Measurements from ENCODE around the gene ST6GALNAC3. TPM values are rescaled to one million over a fixed set of nuclear protein-coding genes. Genes with fewer than 3 reads are reported as not detected.
A peak's percentile ranks its signal among the peaks of the same experiment; 100 is the strongest.

Gene ST6GALNAC3
- total RNA-seq, 1 experiment from 2014 or later: 0.03 TPM

DNA sequence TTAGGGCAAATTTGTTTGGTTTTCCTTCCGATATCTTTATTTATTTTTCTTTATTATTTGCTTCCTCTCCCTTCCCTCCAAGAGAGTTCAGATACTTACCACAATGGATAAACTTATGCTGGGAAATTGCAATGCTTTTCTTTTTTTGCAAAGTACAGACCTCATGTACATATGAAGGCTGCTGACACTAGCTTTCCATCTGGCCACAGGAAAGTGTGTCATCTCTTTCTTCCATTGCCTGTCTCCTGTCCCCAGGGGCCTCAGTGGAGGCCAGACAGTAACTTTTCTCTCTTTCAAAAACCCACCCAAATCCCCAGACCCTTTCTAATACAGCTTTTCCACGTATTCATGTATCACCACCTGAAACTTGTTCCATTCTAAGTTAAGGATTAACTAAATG, 73.9 kb downstream of the ST6GALNAC3 start:
- intact Hi-C loops (cut with micrococcal nuclease; ENCODE audit: unreplicated experiment) (loop anchor here (10.0 kb wide), 1 partner anchor 154 kb away; no protein-coding TSS in a partner anchor), in situ Hi-C loops (cut with HindIII; ENCODE audit: low pct_unique_long_range_greater_than_20kb, low sequenced_read_pairs) (no loop called here)
- no peaks in the 10 kb centered on the region for H3K9me3 ChIP-seq (ENCODE audit: control insufficient read depth, insufficient read depth, low read depth, low read length)
- ChIA-PET POLR2A (no interaction called here), CTCF (no interaction called here)
- no peak for DNase-seq (ENCODE audit: low read depth, low spot score)
- no peak overlapping the region for H3K4me3 ChIP-seq (ENCODE audit: low read depth in 2 of 2, low read length in 2 of 2)
- no peaks in the 10 kb centered on the region for H3K4me1 ChIP-seq (ENCODE audit: control insufficient read depth, insufficient read depth, low read length)
- BruUV-seq (replicated peaks): no TSS peak
- peaks cover 11% of the 10 kb centered on the region for H3K27me3 ChIP-seq (ENCODE audit: control insufficient read depth, insufficient read depth, low read length)
- H3K36me3 ChIP-seq (ENCODE audit: control insufficient read depth, insufficient read depth, low read length): no peaks in the 10 kb centered on the region
- no peak for ATAC-seq
- TF ChIP-seq, protein P1, sequence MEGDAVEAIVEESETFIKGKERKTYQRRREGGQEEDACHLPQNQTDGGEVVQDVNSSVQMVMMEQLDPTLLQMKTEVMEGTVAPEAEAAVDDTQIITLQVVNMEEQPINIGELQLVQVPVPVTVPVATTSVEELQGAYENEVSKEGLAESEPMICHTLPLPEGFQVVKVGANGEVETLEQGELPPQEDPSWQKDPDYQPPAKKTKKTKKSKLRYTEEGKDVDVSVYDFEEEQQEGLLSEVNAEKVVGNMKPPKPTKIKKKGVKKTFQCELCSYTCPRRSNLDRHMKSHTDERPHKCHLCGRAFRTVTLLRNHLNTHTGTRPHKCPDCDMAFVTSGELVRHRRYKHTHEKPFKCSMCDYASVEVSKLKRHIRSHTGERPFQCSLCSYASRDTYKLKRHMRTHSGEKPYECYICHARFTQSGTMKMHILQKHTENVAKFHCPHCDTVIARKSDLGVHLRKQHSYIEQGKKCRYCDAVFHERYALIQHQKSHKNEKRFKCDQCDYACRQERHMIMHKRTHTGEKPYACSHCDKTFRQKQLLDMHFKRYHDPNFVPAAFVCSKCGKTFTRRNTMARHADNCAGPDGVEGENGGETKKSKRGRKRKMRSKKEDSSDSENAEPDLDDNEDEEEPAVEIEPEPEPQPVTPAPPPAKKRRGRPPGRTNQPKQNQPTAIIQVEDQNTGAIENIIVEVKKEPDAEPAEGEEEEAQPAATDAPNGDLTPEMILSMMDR (IDR thresholded peaks at IDR 0.05): no peak
- TF ChIP-seq POLR2AphosphoS5 (IDR thresholded peaks at IDR 0.05; ENCODE audit: low read depth, low read length) (no peak), TCF7L2 (IDR thresholded peaks at IDR 0.05; ENCODE audit: low read depth, low read length) (no peak), SIN3A (IDR thresholded peaks at IDR 0.05; ENCODE audit: borderline replicate concordance, insufficient read depth, low read depth, low read length) (no peak)
- TF ChIP-seq, protein P2, sequence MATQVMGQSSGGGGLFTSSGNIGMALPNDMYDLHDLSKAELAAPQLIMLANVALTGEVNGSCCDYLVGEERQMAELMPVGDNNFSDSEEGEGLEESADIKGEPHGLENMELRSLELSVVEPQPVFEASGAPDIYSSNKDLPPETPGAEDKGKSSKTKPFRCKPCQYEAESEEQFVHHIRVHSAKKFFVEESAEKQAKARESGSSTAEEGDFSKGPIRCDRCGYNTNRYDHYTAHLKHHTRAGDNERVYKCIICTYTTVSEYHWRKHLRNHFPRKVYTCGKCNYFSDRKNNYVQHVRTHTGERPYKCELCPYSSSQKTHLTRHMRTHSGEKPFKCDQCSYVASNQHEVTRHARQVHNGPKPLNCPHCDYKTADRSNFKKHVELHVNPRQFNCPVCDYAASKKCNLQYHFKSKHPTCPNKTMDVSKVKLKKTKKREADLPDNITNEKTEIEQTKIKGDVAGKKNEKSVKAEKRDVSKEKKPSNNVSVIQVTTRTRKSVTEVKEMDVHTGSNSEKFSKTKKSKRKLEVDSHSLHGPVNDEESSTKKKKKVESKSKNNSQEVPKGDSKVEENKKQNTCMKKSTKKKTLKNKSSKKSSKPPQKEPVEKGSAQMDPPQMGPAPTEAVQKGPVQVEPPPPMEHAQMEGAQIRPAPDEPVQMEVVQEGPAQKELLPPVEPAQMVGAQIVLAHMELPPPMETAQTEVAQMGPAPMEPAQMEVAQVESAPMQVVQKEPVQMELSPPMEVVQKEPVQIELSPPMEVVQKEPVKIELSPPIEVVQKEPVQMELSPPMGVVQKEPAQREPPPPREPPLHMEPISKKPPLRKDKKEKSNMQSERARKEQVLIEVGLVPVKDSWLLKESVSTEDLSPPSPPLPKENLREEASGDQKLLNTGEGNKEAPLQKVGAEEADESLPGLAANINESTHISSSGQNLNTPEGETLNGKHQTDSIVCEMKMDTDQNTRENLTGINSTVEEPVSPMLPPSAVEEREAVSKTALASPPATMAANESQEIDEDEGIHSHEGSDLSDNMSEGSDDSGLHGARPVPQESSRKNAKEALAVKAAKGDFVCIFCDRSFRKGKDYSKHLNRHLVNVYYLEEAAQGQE (IDR thresholded peaks at IDR 0.05; ENCODE audit: insufficient read depth in 1 of 2, low read depth in 2 of 2, low read length in 1 of 2): no peak
- H3K27ac ChIP-seq (ENCODE audit: low read length): no peak overlapping the region

DNA sequence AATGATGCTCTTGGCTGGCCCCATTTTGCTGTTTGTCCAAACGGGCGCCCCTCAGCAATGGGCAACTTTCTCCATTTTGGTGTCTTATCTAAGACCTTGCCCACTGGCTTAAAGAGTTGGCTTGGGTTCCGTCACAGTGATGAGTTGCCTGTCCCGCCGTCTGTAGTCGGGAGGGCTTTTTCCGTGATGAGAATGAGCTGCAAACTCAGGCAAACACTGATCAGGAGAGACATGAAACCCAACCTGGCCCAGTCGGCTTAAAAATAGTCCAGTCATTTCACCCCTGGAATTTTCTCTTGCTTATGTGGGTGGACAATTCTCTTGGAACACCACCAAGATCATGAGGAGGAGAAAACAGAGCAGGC, 79.3 kb downstream of the ST6GALNAC3 start:
- in situ Hi-C loops (cut with HindIII; ENCODE audit: low pct_unique_long_range_greater_than_20kb, low sequenced_read_pairs): no loop called here
- BruUV-seq (replicated peaks): no TSS peak

More for the DNA sequence above, 79.3 kb downstream of the ST6GALNAC3 start:
- peaks cover 6% of the 10 kb centered on the region; the same call in 1 of the 2 replicates for H3K27me3 ChIP-seq (ENCODE audit: control insufficient read depth, insufficient read depth, low read length)
- no peaks in the 10 kb centered on the region for H3K9me3 ChIP-seq (ENCODE audit: control insufficient read depth, insufficient read depth, low read depth, low read length)
- ChIA-PET POLR2A (no interaction called here), CTCF (interaction anchor here (0.7 kb wide), 1 partner anchor 1312 kb away, joined by 3 read pairs; no protein-coding TSS in a partner anchor)
- DNase-seq (ENCODE audit: low read depth, low spot score): no peak
- peak; percentile 56 for ATAC-seq
- intact Hi-C loops (cut with micrococcal nuclease; ENCODE audit: unreplicated experiment): loop anchor here (2.0 to 5.0 kb wide), 2 partner anchors 245 to 973 kb away; no protein-coding TSS in a partner anchor
- TF ChIP-seq POLR2AphosphoS5 (IDR thresholded peaks at IDR 0.05; ENCODE audit: low read depth, low read length) (no peak), TCF7L2 (IDR thresholded peaks at IDR 0.05; ENCODE audit: low read depth, low read length) (no peak)
- H3K4me3 ChIP-seq (ENCODE audit: low read depth in 2 of 2, low read length in 2 of 2): 0 out of 4 replicates have a peak overlapping the region, but pooled peaks of 1 of the 2 experiments have one; percentile 59
- H3K36me3 ChIP-seq (ENCODE audit: control insufficient read depth, insufficient read depth, low read length): no peaks in the 10 kb centered on the region
- H3K4me1 ChIP-seq (ENCODE audit: control insufficient read depth, insufficient read depth, low read length): no peaks in the 10 kb centered on the region
- H3K27ac ChIP-seq (ENCODE audit: low read length): no peak overlapping the region
